Neural progenitor cell (in vitro differentiated cells): Measurements from ENCODE around the gene FKBP9. TPM values are rescaled to one million over a fixed set of nuclear protein-coding genes. Genes with fewer than 3 reads are reported as not detected.

Experiments used
- DNase-seq: peaks from one replicate; pipeline ENCODE4 v3.0.0-alpha.2; 2016; ENCODE audit warnings: low spot score
- H2AFZ ChIP-seq: fragments of 200-600 bp; sonication (generic); replicated peaks from 2 replicates; pipeline ENCODE4 v1.6.1; 2016; ENCODE audit warnings: antibody characterized with exemption
- H3F3A ChIP-seq: fragments of 200-600 bp; sonication (generic); 2 replicates; pipeline ENCODE4 v1.6.1; 2016; ENCODE audit warnings: antibody characterized with exemption, low read depth
- H3K27ac ChIP-seq: fragments of 200-600 bp; sonication (generic); 2 replicates; pipeline ENCODE4 v1.5.1; 2016; ENCODE audit warnings: mild to moderate bottlenecking
- H3K27me3 ChIP-seq: fragments of 200-600 bp; sonication (generic); 2 replicates; pipeline ENCODE4 v1.6.1; 2016; ENCODE audit warnings: mild to moderate bottlenecking, moderate library complexity
- H3K36me3 ChIP-seq: fragments of 200-600 bp; sonication (generic); 2 replicates; pipeline ENCODE4 v1.5.1; 2016
- H3K4me1 ChIP-seq: fragments of 200-600 bp; sonication (generic); 2 replicates; pipeline ENCODE4 v1.6.1; 2016; ENCODE audit warnings: mixed run types
- H3K4me2 ChIP-seq: fragments of 200-600 bp; sonication (generic); 2 replicates; pipeline ENCODE4 v1.6.1; 2016
- H3K4me3 ChIP-seq: fragments of 200-600 bp; sonication (generic); 2 replicates; pipeline ENCODE4 v1.5.1; 2016
- H3K79me2 ChIP-seq: fragments of 200-600 bp; sonication (generic); 2 replicates; pipeline ENCODE4 v1.6.1; 2016; ENCODE audit warnings: low read depth
- H3K9ac ChIP-seq: fragments of 200-600 bp; sonication (generic); 2 replicates; pipeline ENCODE4 v1.6.1; 2016
- H3K9me3 ChIP-seq: fragments of 200-600 bp; sonication (generic); 2 replicates; pipeline ENCODE4 v1.5.1; 2016; ENCODE audit warnings: low read depth
- H4K20me1 ChIP-seq: fragments of 200-600 bp; sonication (generic); 2 replicates; pipeline ENCODE4 v1.6.1; 2016; ENCODE audit warnings: low read depth
- H3K27ac Mint-ChIP-seq: 3 replicates; pipeline ENCODE4 v1.8.0; 2021; ENCODE audit warnings: mixed read lengths
- H3K27me3 Mint-ChIP-seq: 2 replicates; pipeline ENCODE4 v1.8.0; 2022; ENCODE audit warnings: low read depth, mild to moderate bottlenecking, inconsistent platforms, moderate library complexity, mixed read lengths; ENCODE audit not compliant: insufficient read depth
- H3K36me3 Mint-ChIP-seq: 3 replicates; pipeline ENCODE4 v1.8.0; 2021; ENCODE audit warnings: mixed read lengths
- H3K4me1 Mint-ChIP-seq: 3 replicates; pipeline ENCODE4 v1.8.0; 2021; ENCODE audit warnings: mixed read lengths
- H3K4me3 Mint-ChIP-seq: 3 replicates; pipeline ENCODE4 v1.8.0; 2021; ENCODE audit warnings: mild to moderate bottlenecking, moderate library complexity, mixed read lengths
- H3K9me3 Mint-ChIP-seq: 3 replicates; pipeline ENCODE4 v1.8.0; 2020; ENCODE audit warnings: mixed read lengths
- EZH2 ChIP-seq: fragments of 200-600 bp; sonication (generic); IDR thresholded peaks from 2 replicates; pipeline ENCODE4 v1.6.1; 2017; ENCODE audit warnings: antibody characterized with exemption, mild to moderate bottlenecking, moderate library complexity
- EZH2phosphoT487 ChIP-seq: fragments of 200-600 bp; sonication (generic); IDR thresholded peaks from 2 replicates; pipeline ENCODE4 v1.6.1; 2017; ENCODE audit warnings: antibody characterized with exemption
- total RNA-seq: library from RNA; depleted of rRNA; stranded (reverse); fragments of >200 nt; gene quantifications from 2 replicates; pipeline ENCODE4 v1.2.3, GENCODE V29; 2015; ENCODE audit warnings: low replicate concordance
- TF ChIP-seq, protein P1 (sequence below): fragments of 200-600 bp; sonication (generic); IDR thresholded peaks from 2 replicates; pipeline ENCODE4 v1.5.1; 2017; ENCODE audit warnings: antibody characterized with exemption, mild to moderate bottlenecking

FKBP9 gene
- total RNA-seq, 1 donor from 2014 or later: 24.4 TPM

DNA sequence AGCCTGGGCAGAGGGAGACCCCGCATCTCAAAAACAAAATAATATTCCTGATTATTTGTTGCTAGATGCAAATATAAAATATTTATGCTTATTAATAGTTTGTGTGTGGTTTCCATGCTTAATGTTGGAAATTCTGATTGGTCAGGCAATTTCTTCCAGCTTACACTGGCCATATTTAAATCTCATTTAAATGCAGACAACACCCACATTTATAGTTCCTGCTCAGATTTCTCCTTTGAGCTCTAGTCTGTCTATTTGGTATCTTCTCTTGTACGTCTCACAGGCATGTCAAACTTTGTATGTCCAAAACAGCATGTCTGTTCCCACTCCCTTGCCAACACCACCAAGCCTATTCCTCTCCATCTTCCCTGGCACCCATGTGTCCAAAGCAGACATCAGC lies 52.5 kb downstream of the FKBP9 start:
- H3K27me3 ChIP-seq: no peaks in the 10 kb centered on the region
- H3F3A ChIP-seq: no peaks in the 10 kb centered on the region
- no peak overlapping the region for H3K4me2 ChIP-seq
- H3K9ac ChIP-seq: no peak overlapping the region
- peaks cover 19% of the 10 kb centered on the region for H3K36me3 Mint-ChIP-seq
- no peak overlapping the region for H2AFZ ChIP-seq
- H3K27me3 Mint-ChIP-seq: peaks cover 2% of the 10 kb centered on the region
- H3K36me3 ChIP-seq: peaks cover 3% of the 10 kb centered on the region
- H3K9me3 ChIP-seq: no peaks in the 10 kb centered on the region
- TF ChIP-seq EZH2phosphoT487 (no peak), EZH2 (no peak)
- TF ChIP-seq, protein P1, sequence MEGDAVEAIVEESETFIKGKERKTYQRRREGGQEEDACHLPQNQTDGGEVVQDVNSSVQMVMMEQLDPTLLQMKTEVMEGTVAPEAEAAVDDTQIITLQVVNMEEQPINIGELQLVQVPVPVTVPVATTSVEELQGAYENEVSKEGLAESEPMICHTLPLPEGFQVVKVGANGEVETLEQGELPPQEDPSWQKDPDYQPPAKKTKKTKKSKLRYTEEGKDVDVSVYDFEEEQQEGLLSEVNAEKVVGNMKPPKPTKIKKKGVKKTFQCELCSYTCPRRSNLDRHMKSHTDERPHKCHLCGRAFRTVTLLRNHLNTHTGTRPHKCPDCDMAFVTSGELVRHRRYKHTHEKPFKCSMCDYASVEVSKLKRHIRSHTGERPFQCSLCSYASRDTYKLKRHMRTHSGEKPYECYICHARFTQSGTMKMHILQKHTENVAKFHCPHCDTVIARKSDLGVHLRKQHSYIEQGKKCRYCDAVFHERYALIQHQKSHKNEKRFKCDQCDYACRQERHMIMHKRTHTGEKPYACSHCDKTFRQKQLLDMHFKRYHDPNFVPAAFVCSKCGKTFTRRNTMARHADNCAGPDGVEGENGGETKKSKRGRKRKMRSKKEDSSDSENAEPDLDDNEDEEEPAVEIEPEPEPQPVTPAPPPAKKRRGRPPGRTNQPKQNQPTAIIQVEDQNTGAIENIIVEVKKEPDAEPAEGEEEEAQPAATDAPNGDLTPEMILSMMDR: no peak
- no peaks in the 10 kb centered on the region for H3K79me2 ChIP-seq
- H3K4me3 Mint-ChIP-seq: no peak overlapping the region
- DNase-seq: no peak
- H3K4me1 Mint-ChIP-seq: peaks cover 3% of the 10 kb centered on the region
- no peak overlapping the region for H3K27ac Mint-ChIP-seq
- no peaks in the 10 kb centered on the region for H3K4me1 ChIP-seq
- no peak overlapping the region for H3K27ac ChIP-seq
- no peaks in the 10 kb centered on the region for H4K20me1 ChIP-seq
- H3K4me3 ChIP-seq: no peak overlapping the region
- no peaks in the 10 kb centered on the region for H3K9me3 Mint-ChIP-seq

DNA sequence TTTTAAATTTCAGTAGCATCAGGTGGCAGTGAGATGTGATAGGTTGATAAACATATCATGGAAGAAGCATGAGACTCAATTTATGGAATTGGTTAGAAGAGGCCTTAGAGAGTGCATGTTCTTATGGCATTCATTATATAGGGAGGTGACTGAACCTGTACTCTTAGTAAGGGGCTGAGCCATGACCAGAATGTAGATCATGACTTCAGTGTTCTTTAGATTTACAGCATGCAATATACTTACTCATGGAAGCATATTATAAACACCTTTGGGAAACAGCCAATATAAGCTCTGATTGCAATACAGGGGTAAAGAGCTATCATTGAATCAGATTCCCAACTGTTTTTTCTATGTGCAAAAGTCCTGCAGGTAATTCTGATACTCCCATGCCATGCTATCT lies 55.1 kb downstream of the FKBP9 start:
- Histone ChIP-seq H3K4me2 (no peak overlapping the region), H3K4me1 (no peaks in the 10 kb centered on the region), H3K79me2 (no peaks in the 10 kb centered on the region), H2AFZ (no peak overlapping the region), H3K27me3 (no peaks in the 10 kb centered on the region), H3K9ac (no peak overlapping the region), H4K20me1 (no peaks in the 10 kb centered on the region), H3K36me3 (peaks cover 3% of the 10 kb centered on the region), H3F3A (no peaks in the 10 kb centered on the region), H3K27ac (no peak overlapping the region), H3K4me3 (no peak overlapping the region), H3K9me3 (no peaks in the 10 kb centered on the region)
- TF ChIP-seq, protein P1: no peak
- TF ChIP-seq EZH2: no peak
- TF ChIP-seq EZH2phosphoT487: no peak
- DNase-seq: no peak
- H3K36me3 Mint-ChIP-seq: peaks cover 31% of the 10 kb centered on the region
- no peak overlapping the region for H3K27ac Mint-ChIP-seq
- H3K4me1 Mint-ChIP-seq: no peaks in the 10 kb centered on the region
- peaks cover 2% of the 10 kb centered on the region for H3K27me3 Mint-ChIP-seq
- no peaks in the 10 kb centered on the region for H3K9me3 Mint-ChIP-seq
- H3K4me3 Mint-ChIP-seq: no peak overlapping the region

DNA sequence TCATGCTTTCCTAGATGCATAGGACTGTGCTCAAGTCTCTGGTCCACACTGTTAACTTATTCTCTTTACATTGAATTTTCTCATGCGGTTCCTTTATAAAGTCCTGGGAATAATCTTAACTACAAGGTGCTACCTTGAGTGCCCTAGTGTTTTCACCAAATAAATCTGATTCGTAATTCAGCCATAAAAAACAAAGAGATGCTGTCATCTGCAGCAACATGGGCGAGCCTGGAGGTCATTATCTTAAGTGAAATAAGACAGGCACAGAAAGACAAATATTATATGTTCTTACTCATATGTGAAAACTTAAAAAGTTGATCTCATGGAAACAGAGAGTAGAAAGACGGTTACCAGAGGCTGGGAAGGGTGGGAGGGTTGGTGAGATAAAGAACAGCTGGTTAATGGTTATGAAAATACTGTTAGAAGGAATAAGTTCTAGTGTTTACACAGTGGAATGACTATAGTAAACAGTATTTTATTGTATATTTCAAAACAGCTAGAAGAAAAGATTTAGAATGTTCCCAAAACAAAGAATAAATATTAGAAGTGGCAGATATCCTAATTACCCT lies 67.0 kb downstream of the FKBP9 start:
- TF ChIP-seq, protein P1: no peak
- no peak for TF ChIP-seq EZH2
- TF ChIP-seq EZH2phosphoT487: no peak
- no peak overlapping the region for H3K27ac ChIP-seq
- no peak overlapping the region for H3K4me2 ChIP-seq
- Mint-ChIP-seq H3K4me1 (no peaks in the 10 kb centered on the region), H3K36me3 (peaks cover 9% of the 10 kb centered on the region), H3K27me3 (no peaks in the 10 kb centered on the region), H3K27ac (no peak overlapping the region), H3K9me3 (no peaks in the 10 kb centered on the region), H3K4me3 (no peak overlapping the region)
- H3K4me1 ChIP-seq: no peaks in the 10 kb centered on the region
- peaks cover 6% of the 10 kb centered on the region for H3K36me3 ChIP-seq
- no peaks in the 10 kb centered on the region for H4K20me1 ChIP-seq
- peaks cover 2% of the 10 kb centered on the region for H3K79me2 ChIP-seq
- no peak overlapping the region for H3K4me3 ChIP-seq
- no peaks in the 10 kb centered on the region for H3F3A ChIP-seq
- no peak overlapping the region for H3K9ac ChIP-seq
- H3K27me3 ChIP-seq: no peaks in the 10 kb centered on the region
- DNase-seq: no peak
- H2AFZ ChIP-seq: no peak overlapping the region
- no peaks in the 10 kb centered on the region for H3K9me3 ChIP-seq
